Measurements from ENCODE around the gene SYNGR3.

SYNGR3 gene

GRCh38 chr16:1998852-1999801 is 9.4 kb downstream of the SYNGR3 start:
- H3K4me3 ChIP-seq (ENCODE audit: low read depth, low read length) = no peak overlapping the region
- TF ChIP-seq, protein P1, sequence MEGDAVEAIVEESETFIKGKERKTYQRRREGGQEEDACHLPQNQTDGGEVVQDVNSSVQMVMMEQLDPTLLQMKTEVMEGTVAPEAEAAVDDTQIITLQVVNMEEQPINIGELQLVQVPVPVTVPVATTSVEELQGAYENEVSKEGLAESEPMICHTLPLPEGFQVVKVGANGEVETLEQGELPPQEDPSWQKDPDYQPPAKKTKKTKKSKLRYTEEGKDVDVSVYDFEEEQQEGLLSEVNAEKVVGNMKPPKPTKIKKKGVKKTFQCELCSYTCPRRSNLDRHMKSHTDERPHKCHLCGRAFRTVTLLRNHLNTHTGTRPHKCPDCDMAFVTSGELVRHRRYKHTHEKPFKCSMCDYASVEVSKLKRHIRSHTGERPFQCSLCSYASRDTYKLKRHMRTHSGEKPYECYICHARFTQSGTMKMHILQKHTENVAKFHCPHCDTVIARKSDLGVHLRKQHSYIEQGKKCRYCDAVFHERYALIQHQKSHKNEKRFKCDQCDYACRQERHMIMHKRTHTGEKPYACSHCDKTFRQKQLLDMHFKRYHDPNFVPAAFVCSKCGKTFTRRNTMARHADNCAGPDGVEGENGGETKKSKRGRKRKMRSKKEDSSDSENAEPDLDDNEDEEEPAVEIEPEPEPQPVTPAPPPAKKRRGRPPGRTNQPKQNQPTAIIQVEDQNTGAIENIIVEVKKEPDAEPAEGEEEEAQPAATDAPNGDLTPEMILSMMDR (conservative IDR thresholded peaks at IDR 0.05; ENCODE audit: low read depth, low read length) = no peak
- DNase-seq (ENCODE audit: low read depth) = no peak

DNA sequence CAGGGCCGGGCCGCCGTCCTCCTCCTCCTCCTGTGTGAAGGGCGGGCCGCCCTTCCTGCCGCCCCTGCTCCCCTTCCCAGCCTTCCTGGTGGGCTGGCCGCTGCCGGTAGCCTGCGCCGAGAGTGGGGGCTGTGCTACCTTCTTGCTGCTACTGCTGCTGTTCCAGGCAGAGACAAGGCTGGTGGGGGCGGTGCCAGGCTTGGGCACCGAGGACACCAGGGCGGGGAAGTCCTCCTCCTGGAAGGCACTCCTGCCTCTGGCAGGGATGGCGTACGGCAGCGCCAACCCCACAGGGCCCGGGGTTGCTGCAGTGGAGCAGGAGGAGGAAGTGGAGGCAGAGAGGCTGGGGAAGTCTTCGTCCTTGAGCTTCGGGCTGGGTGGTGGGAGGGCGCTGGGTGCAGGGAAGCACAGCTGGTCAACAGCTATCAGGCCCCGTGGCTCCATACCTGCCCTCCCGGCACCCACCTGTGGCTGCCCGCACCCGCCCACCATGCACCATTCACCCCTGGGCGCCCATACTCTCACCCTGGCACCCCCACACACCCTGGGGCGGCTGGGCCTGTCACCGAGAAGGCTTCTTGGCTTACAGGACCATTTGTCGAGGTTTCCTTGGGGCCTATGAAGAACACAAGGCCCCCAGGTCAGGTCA is 10.2 kb downstream of the SYNGR3 start:
- no peak for DNase-seq (ENCODE audit: low read depth)
- no peak overlapping the region for H3K4me3 ChIP-seq (ENCODE audit: low read depth, low read length)
- TF ChIP-seq, protein P1 (conservative IDR thresholded peaks at IDR 0.05; ENCODE audit: low read depth, low read length) = no peak

- TF ChIP-seq, protein P1 (conservative IDR thresholded peaks at IDR 0.05; ENCODE audit: low read depth, low read length) = no peak
- H3K4me3 ChIP-seq (ENCODE audit: low read depth, low read length) = no peak overlapping the region
- no peak for DNase-seq (ENCODE audit: low read depth)
These were observed 11.3 kb downstream of the SYNGR3 start for GRCh38 chr16:2001035-2001434.

- no peak overlapping the region for H3K4me3 ChIP-seq (ENCODE audit: low read depth, low read length)
- TF ChIP-seq, protein P1 (conservative IDR thresholded peaks at IDR 0.05; ENCODE audit: low read depth, low read length) = no peak
- no peak for DNase-seq (ENCODE audit: low read depth)
These were observed 11.9 kb downstream of the SYNGR3 start for GRCh38 chr16:2001456-2002355.

DNA sequence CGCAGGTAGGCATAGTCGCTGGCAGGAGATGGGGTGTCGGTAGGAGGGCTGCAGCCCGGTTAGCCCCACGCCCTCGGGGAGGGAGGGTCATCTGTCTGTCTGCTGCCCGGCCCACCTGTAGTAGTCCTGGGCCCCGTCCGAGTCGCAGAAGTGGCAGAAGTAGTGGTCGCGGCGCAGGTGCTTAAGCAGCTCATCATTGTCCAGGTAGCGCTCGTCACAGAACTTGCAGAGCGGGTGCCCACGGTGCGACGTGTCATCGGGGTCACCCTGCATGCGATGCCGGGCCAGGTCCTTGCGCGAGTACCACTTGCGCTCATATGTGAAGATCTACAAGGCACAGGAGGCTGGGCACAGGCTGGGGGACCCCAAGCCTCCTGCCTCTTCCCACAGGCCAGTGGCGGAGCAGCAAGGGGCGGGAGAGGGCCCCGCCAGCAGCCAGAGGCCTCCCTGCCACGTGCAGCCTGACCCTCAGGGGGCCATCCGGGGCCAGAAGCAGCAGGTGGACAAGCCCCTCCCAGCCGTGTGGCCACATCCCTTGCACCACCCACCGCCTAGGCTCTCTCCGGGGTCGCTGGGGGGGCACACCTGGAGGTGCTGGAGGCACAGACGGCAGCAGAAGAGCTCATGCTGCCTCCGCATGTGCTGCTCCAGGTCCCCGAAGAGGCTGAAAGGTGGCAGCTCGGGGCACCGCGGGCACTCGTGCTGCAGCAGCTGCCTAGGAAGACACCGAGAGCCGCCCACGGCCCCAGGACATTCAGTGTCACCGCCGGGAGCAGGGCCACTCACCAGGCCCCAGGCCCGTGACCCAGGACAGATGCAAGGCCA is 12.8 kb downstream of the SYNGR3 start:
- TF ChIP-seq, protein P1 (conservative IDR thresholded peaks at IDR 0.05; ENCODE audit: low read depth, low read length) = no peak
- no peak overlapping the region for H3K4me3 ChIP-seq (ENCODE audit: low read depth, low read length)
- DNase-seq (ENCODE audit: low read depth) = no peak

DNA sequence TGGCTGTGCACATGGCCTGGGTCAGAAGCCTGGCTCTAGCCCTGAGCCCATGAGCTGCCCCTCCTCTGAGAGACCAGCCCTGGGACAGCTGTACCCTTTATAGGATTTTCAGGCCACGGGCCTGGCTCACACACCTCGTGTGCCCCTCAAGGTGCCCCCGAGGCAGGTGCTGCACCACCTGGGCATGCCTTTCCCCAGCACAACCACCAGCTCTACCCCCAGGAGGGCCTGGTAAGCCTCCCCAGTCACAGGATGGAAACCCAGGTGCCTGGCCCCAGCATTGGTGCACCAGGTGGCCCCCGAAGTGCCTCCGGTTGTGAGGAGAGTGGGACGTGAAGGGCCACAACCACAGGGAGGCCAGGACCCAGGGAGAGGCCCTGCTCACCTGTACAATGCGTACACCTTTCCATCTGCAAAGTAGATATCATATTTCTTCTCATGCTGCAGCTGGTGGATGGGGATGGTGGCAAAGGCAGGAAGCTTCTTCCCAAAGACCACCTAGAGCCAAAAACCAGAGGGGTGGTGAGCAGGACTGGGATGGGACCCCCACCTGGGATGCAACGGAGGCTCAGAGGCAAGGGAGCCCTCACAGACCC is 13.6 kb downstream of the SYNGR3 start:
- TF ChIP-seq, protein P1 (conservative IDR thresholded peaks at IDR 0.05; ENCODE audit: low read depth, low read length) = no peak
- DNase-seq (ENCODE audit: low read depth) = no peak
- no peak overlapping the region for H3K4me3 ChIP-seq (ENCODE audit: low read depth, low read length)
